Measurements from ENCODE around the gene RSBN1L. TPM values are rescaled to one million over a fixed set of nuclear protein-coding genes. Genes with fewer than 3 reads are reported as not detected.

The RSBN1L gene
- total and polyA plus RNA-seq, 2 of the 8 experiments (the other 6 are each of a cell fraction or from before 2014, with no cell fraction given) = 4.1 to 22.1 TPM

GRCh38 chr7:77791956-77792355 lies 95.7 kb downstream of the RSBN1L start:
- no peak overlapping the region for H2AFZ ChIP-seq (ENCODE audit: low read length)
- H3K27ac ChIP-seq (ENCODE audit: low read depth, low read length) = no peak overlapping the region
- no peak for TF ChIP-seq SP1 (IDR thresholded peaks at IDR 0.05; ENCODE audit: low read depth, low read length)
- TF ChIP-seq MAFK (IDR thresholded peaks at IDR 0.05; ENCODE audit: low read depth, low read length) = no peak
- TF ChIP-seq EP300 (IDR thresholded peaks at IDR 0.05; ENCODE audit: borderline replicate concordance in 1 of 2, low read depth in 2 of 2, low read length in 2 of 2) = no peak
- TF ChIP-seq NANOG (IDR thresholded peaks at IDR 0.05; ENCODE audit: insufficient read depth, low read depth, low read length, poor library complexity, severe bottlenecking) = no peak
- no peak for TF ChIP-seq RNF2 (IDR thresholded peaks at IDR 0.05; ENCODE audit: borderline replicate concordance, low read depth, low read length, missing control alignments, poor library complexity, severe bottlenecking)
- TF ChIP-seq TEAD4 (IDR thresholded peaks at IDR 0.05; ENCODE audit: low read depth, low read length) = no peak
- TF ChIP-seq EZH2 (IDR thresholded peaks at IDR 0.05; ENCODE audit: low read depth, low read length, severe bottlenecking) = no peak
- TF ChIP-seq ZNF274 (IDR thresholded peaks at IDR 0.05; ENCODE audit: borderline replicate concordance, extremely low read depth, low read length) = no peak
- TF ChIP-seq HDAC2 (IDR thresholded peaks at IDR 0.05; ENCODE audit: borderline replicate concordance in 1 of 2, low read depth in 2 of 2, low read length in 2 of 2) = no peak
- no peak for TF ChIP-seq SIRT6 (IDR thresholded peaks at IDR 0.05; ENCODE audit: low read length)
- TF ChIP-seq ATF2 (IDR thresholded peaks at IDR 0.05; ENCODE audit: low read length) = no peak

More at GRCh38 chr7:77791956-77792355, 95.7 kb downstream of the RSBN1L start:
- H3K18ac ChIP-seq (ENCODE audit: extremely low read depth, low read length) = no peak overlapping the region
- POLR2A ChIA-PET (ENCODE audit: partially characterized antibody) = no interaction called here
- H4K91ac ChIP-seq (replicated peaks; ENCODE audit: insufficient read length, low read length) = no peak overlapping the region
- no peak overlapping the region for H3K14ac ChIP-seq (ENCODE audit: insufficient read length)
- DNase-seq (ENCODE audit: low read depth in 1 of 2, low spot score in 2 of 2) (no peak), FAIRE-seq (no peak)
- H3K4me2 ChIP-seq (ENCODE audit: insufficient read depth in 1 of 2, low read depth in 2 of 2, low read length in 2 of 2) = no peak overlapping the region
- H2BK12ac ChIP-seq (ENCODE audit: low read depth, low read length) = no peak overlapping the region
- H3K79me1 ChIP-seq (ENCODE audit: low read depth, low read length) = no peaks in the 10 kb centered on the region
- no peak overlapping the region for H2AK5ac ChIP-seq (ENCODE audit: low read depth, low read length)
- H4K5ac ChIP-seq (ENCODE audit: insufficient read length, low read depth, low read length) = no peak overlapping the region
- H3K36me3 ChIP-seq (ENCODE audit: control insufficient read depth in 2 of 4, insufficient read depth in 4 of 4, low read length in 3 of 4) = peaks cover 0 to 4% (median 0%) of the 10 kb centered on the region in 4 experiments; a peak in 1 of 8 replicates
- WGBS, 2 experiments (ENCODE audit: extremely low coverage in 1 of 2, insufficient coverage in 1 of 2, insufficient read length in 1 of 2, insufficient replicate concordance in 2 of 2, low coverage in 1 of 2, low lambda C conversion rate in 2 of 2, missing lambda C conversion rate in 1 of 2) = 96% methylated on average over 2 of the region's 2 CpGs; no CpG with 5 or more reads in 1 of the 2 experiments
- no peak overlapping the region for H2BK15ac ChIP-seq (ENCODE audit: low read length)
- CTCF ChIA-PET (ENCODE audit: partially characterized antibody) = interaction anchor here (0.5 kb wide), 1 partner anchor 107 kb away, joined by 3 read pairs; no protein-coding TSS in a partner anchor
- H2BK120ac ChIP-seq (replicated peaks; ENCODE audit: low read depth, low read length) = no peak overlapping the region
- no peaks in the 10 kb centered on the region for H3K9me3 ChIP-seq (ENCODE audit: insufficient read depth in 2 of 2, low read depth in 1 of 2, low read length in 1 of 2)
- H3K27me3 ChIP-seq (replicated peaks in 1 of 4; ENCODE audit: control insufficient read depth in 3 of 4, extremely low read depth in 1 of 4, insufficient read depth in 3 of 4, low read length in 3 of 4) = no peaks in the 10 kb centered on the region
- H2BK5ac ChIP-seq (ENCODE audit: low read depth, low read length) = no peak overlapping the region
- H3K23ac ChIP-seq (ENCODE audit: insufficient read length) = no peak overlapping the region
- H3K4me3 ChIP-seq (ENCODE audit: extremely low read depth in 1 of 4, insufficient read depth in 2 of 4, low read depth in 3 of 4, low read length in 4 of 4) = no peak overlapping the region
- no peak overlapping the region for H3K4ac ChIP-seq (replicated peaks; ENCODE audit: insufficient read length, low read depth, low read length)
- no peaks in the 10 kb centered on the region for H4K20me1 ChIP-seq (replicated peaks in 1 of 2; ENCODE audit: control insufficient read depth in 1 of 2, insufficient read depth in 2 of 2, low read length in 2 of 2)
- H3K23me2 ChIP-seq (ENCODE audit: low read depth, low read length) = no peaks in the 10 kb centered on the region
- no peak overlapping the region for H2BK20ac ChIP-seq (ENCODE audit: low read length)
- H3K56ac ChIP-seq (replicated peaks; ENCODE audit: insufficient read length, low read depth, low read length) = no peak overlapping the region
- H3K9ac ChIP-seq (replicated peaks in 1 of 4; ENCODE audit: extremely low read depth in 1 of 4, low read depth in 3 of 4, low read length in 3 of 4) = no peak overlapping the region
- H4K8ac ChIP-seq (ENCODE audit: extremely low read depth, insufficient read depth, low read length) = no peak overlapping the region
- H3K4me1 ChIP-seq (replicated peaks in 1 of 4; ENCODE audit: control insufficient read depth in 3 of 4, insufficient read depth in 4 of 4, low read length in 3 of 4) = no peaks in the 10 kb centered on the region
- H3K79me2 ChIP-seq (ENCODE audit: control insufficient read depth in 1 of 2, insufficient read depth in 2 of 2, low read length in 2 of 2) = peaks cover 0 to 17% of the 10 kb centered on the region in 2 experiments; a peak in 2 of 4 replicates

Data from H1 (cell line).